ENCODE data around the gene ADGRB3. TPM values are rescaled to one million over a fixed set of nuclear protein-coding genes. Genes with fewer than 3 reads are reported as not detected.

The ADGRB3 gene
- total and polyA plus RNA-seq, 2 donors (not counting 3 experiments of a cell fraction or from before 2014, with no cell fraction given) = not detected

- FAIRE-seq = no peak
- POLR2A ChIA-PET = no interaction called here
Measured at GRCh38 chr6:68653706-68654089, 18.6 kb downstream of the ADGRB3 start.

More at GRCh38 chr6:68653706-68654089, 18.6 kb downstream of the ADGRB3 start:
- Histone ChIP-seq H3K4me2 (ENCODE audit: insufficient read depth, low read length) (no peak overlapping the region), H2AFZ (ENCODE audit: low read depth, low read length) (no peak overlapping the region), H3K9ac (replicated peaks; ENCODE audit: extremely low read depth, insufficient read depth, low read length) (no peak overlapping the region), H3K4me3 (replicated peaks in 1 of 3; ENCODE audit: insufficient read depth in 1 of 3, low read depth in 1 of 3, low read length in 3 of 3) (no peak overlapping the region), H3K4me1 (ENCODE audit: control insufficient read depth, extremely low read depth, insufficient read depth, low read length) (no peaks in the 10 kb centered on the region), H3K9me3 (replicated peaks; ENCODE audit: control insufficient read depth, insufficient read depth, low read length) (no peaks in the 10 kb centered on the region), H4K20me1 (replicated peaks; ENCODE audit: control insufficient read depth, extremely low read depth, insufficient read depth, low read length) (no peaks in the 10 kb centered on the region), H3K9me1 (replicated peaks; ENCODE audit: control insufficient read depth, extremely low read depth, insufficient read depth, low read length) (no peaks in the 10 kb centered on the region), H3K27me3 (ENCODE audit: control insufficient read depth in 2 of 2, insufficient read depth in 2 of 2, low read length in 2 of 2) (no peaks in the 10 kb centered on the region), H3K27ac (ENCODE audit: insufficient read depth, low read depth, low read length) (no peak overlapping the region), H3K79me2 (ENCODE audit: control insufficient read depth, insufficient read depth, low read length) (no peaks in the 10 kb centered on the region), H3K36me3 (ENCODE audit: control insufficient read depth in 2 of 2, extremely low read depth in 1 of 2, insufficient read depth in 2 of 2, low read length in 2 of 2) (no peaks in the 10 kb centered on the region)
- dilution Hi-C loops (cut with MboI; ENCODE audit: extremely low pct_ligation_motif_present, low sequenced_read_pairs) (no loop called here), intact Hi-C loops (cut with micrococcal nuclease) (no loop called here)
- no peak for TF ChIP-seq GATA2 (IDR thresholded peaks at IDR 0.05; ENCODE audit: insufficient read depth, insufficient read length, low read depth, low read length)
- TF ChIP-seq POLR2AphosphoS5 (IDR thresholded peaks at IDR 0.05; ENCODE audit: insufficient read depth, low read depth, low read length) = no peak
- no peak for TF ChIP-seq EZH2 (IDR thresholded peaks at IDR 0.05; ENCODE audit: borderline replicate concordance, low read depth, low read length, severe bottlenecking)
- no peak for TF ChIP-seq JUN (IDR thresholded peaks at IDR 0.05; ENCODE audit: borderline replicate concordance, insufficient read depth, insufficient read length, low read depth)
- no peak for TF ChIP-seq FOS (IDR thresholded peaks at IDR 0.05; ENCODE audit: borderline replicate concordance, insufficient read depth, low read length)
- TF ChIP-seq MAX (IDR thresholded peaks at IDR 0.05; ENCODE audit: insufficient read depth, insufficient read length) = no peak
- TF ChIP-seq POLR2A (IDR thresholded peaks at IDR 0.05; ENCODE audit: low read depth, low read length) = no peak
- TF ChIP-seq CTCF (IDR thresholded peaks at IDR 0.05; ENCODE audit: extremely low read depth in 1 of 2, insufficient read depth in 1 of 2, low read depth in 1 of 2, low read length in 2 of 2) = no peak
- no peak for TF ChIP-seq MYC (IDR thresholded peaks at IDR 0.05; ENCODE audit: low read depth, low read length)
- CTCF ChIA-PET = no interaction called here
- no peak for DNase-seq (ENCODE audit: low read depth, low spot score)
- no TSS peak for BruUV-seq (replicated peaks)
